ENCODE data around the gene ACOXL. TPM values are rescaled to one million over a fixed set of nuclear protein-coding genes. Genes with fewer than 3 reads are reported as not detected.

The ACOXL gene
- total RNA-seq, 2 donors from 2014 or later = 11.7 to 12.3 TPM

DNA sequence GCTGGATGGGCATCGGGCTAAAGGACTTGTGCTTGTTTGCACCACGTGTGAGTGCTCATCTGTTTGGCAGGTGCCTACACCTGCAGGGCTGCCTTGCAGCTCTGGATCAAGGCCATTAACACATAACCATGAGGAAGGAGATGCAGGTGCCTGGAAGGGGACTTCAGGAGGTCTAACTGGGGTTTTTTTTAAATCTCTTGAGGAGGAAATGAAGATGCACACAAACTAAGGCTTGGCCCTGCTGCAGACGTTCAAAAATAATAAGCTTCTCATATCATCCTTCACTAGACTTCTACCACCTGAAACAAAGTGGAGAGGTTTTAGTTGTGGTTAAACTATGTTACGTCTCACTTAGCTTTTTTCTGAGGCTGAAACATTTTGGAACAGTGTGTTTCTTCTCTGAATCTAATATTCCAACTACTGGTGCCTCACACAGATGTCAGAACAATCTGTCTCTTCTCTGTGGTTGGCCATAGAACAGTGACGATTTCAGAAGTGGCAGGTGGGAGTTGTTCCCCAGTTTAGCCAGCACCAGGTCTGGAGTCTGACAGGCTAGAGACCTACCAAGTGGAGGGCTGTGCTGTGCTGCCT, 424.8 kb downstream of the ACOXL start:
- peaks cover 35% of the 10 kb centered on the region for H3K36me3 ChIP-seq (ENCODE audit: control insufficient read depth, insufficient read depth, low read length)
- Mint-ChIP-seq H3K4me3 (no peak overlapping the region), H3K36me3 (ENCODE audit: low read depth) (peaks cover 56% of the 10 kb centered on the region), H3K9me3 (no peaks in the 10 kb centered on the region), H3K4me1 (peaks cover 32% of the 10 kb centered on the region), H3K27me3 (ENCODE audit: insufficient read depth) (no peaks in the 10 kb centered on the region), H3K27ac (no peak overlapping the region)
- H3K27ac ChIP-seq (ENCODE audit: low read depth, low read length) = no peak overlapping the region
- no peak overlapping the region for H3K9ac ChIP-seq (ENCODE audit: extremely low read depth, low read length, poor library complexity, severe bottlenecking)
- H3K4me1 ChIP-seq (ENCODE audit: control insufficient read depth, insufficient read depth, low read length) = peaks cover 5% of the 10 kb centered on the region
- no peaks in the 10 kb centered on the region for H3K27me3 ChIP-seq (ENCODE audit: control insufficient read depth, insufficient read depth, low read length, poor library complexity, severe bottlenecking)
- H3K4me3 ChIP-seq (ENCODE audit: low read length) = no peak overlapping the region
- TF ChIP-seq, protein P1, sequence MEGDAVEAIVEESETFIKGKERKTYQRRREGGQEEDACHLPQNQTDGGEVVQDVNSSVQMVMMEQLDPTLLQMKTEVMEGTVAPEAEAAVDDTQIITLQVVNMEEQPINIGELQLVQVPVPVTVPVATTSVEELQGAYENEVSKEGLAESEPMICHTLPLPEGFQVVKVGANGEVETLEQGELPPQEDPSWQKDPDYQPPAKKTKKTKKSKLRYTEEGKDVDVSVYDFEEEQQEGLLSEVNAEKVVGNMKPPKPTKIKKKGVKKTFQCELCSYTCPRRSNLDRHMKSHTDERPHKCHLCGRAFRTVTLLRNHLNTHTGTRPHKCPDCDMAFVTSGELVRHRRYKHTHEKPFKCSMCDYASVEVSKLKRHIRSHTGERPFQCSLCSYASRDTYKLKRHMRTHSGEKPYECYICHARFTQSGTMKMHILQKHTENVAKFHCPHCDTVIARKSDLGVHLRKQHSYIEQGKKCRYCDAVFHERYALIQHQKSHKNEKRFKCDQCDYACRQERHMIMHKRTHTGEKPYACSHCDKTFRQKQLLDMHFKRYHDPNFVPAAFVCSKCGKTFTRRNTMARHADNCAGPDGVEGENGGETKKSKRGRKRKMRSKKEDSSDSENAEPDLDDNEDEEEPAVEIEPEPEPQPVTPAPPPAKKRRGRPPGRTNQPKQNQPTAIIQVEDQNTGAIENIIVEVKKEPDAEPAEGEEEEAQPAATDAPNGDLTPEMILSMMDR (conservative IDR thresholded peaks at IDR 0.05) = no peak
- DNase-seq = no peak
- 91% methylated on average over 5 of the region's 5 CpGs; no CpG with 5 or more reads in 1 of the 2 experiments for WGBS, 2 experiments (ENCODE audit: insufficient coverage in 1 of 2, insufficient read length in 1 of 2)
- H3K9me3 ChIP-seq (ENCODE audit: control insufficient read depth, low read length) = no peaks in the 10 kb centered on the region

DNA sequence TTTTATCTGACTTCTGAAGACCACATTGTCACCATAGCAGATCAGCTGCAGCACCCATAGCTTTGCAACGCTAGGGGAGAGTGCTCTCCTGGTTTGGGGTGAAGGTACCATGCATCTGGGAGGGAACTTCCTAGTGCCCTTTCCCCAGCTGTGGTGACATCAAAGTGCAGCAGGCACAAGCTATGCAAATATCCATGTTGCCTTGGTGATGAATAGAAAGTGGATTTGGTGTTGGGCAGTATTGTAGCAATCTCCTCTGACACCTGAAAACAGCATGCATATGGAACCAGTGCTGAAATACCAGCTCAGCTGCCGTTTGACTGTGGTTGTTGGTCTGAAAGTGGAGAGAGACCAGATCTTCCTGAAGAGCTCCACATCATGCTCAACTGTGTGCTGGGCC, 425.4 kb downstream of the ACOXL start:
- Mint-ChIP-seq H3K4me3 (no peak overlapping the region), H3K27me3 (ENCODE audit: insufficient read depth) (no peaks in the 10 kb centered on the region), H3K4me1 (peaks cover 39% of the 10 kb centered on the region), H3K36me3 (ENCODE audit: low read depth) (peaks cover 49% of the 10 kb centered on the region), H3K27ac (no peak overlapping the region), H3K9me3 (no peaks in the 10 kb centered on the region)
- WGBS, 2 experiments (ENCODE audit: insufficient coverage in 1 of 2, insufficient read length in 1 of 2) = 82% methylated on average over 2 of the region's 2 CpGs; no CpG with 5 or more reads in 1 of the 2 experiments
- Histone ChIP-seq H3K9ac (ENCODE audit: extremely low read depth, low read length, poor library complexity, severe bottlenecking) (no peak overlapping the region), H3K27ac (ENCODE audit: low read depth, low read length) (no peak overlapping the region), H3K9me3 (ENCODE audit: control insufficient read depth, low read length) (no peaks in the 10 kb centered on the region), H3K4me3 (ENCODE audit: low read length) (no peak overlapping the region), H3K4me1 (ENCODE audit: control insufficient read depth, insufficient read depth, low read length) (peaks cover 12% of the 10 kb centered on the region), H3K36me3 (ENCODE audit: control insufficient read depth, insufficient read depth, low read length) (peaks cover 29% of the 10 kb centered on the region), H3K27me3 (ENCODE audit: control insufficient read depth, insufficient read depth, low read length, poor library complexity, severe bottlenecking) (no peaks in the 10 kb centered on the region)
- no peak for DNase-seq
- TF ChIP-seq, protein P1 (conservative IDR thresholded peaks at IDR 0.05) = no peak

DNA sequence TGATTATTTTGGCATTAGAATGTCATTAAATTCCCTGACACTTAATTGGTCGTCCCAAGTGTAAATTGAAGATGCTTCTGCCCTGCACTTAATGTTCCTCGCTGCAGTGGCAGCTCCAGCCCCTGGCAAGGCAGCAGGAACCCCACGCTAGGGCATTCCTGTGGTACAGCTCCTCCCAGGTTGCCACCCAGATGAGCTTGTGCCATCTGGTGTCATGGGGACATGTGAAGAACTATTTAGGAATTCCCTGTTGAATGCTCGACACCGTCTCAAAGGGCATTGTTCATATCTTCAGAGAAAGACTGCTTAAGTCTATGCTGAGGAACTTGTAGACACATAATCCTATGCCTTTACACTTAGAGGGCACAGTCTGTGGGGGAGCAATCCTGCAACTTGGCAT, 427.3 kb downstream of the ACOXL start:
- Mint-ChIP-seq H3K4me3 (no peak overlapping the region), H3K36me3 (ENCODE audit: low read depth) (peaks cover 38% of the 10 kb centered on the region), H3K27me3 (ENCODE audit: insufficient read depth) (no peaks in the 10 kb centered on the region), H3K27ac (no peak overlapping the region), H3K4me1 (peaks cover 54% of the 10 kb centered on the region), H3K9me3 (no peaks in the 10 kb centered on the region)
- no peak overlapping the region for H3K27ac ChIP-seq (ENCODE audit: low read depth, low read length)
- no peaks in the 10 kb centered on the region for H3K9me3 ChIP-seq (ENCODE audit: control insufficient read depth, low read length)
- no peak overlapping the region for H3K9ac ChIP-seq (ENCODE audit: extremely low read depth, low read length, poor library complexity, severe bottlenecking)
- H3K4me1 ChIP-seq (ENCODE audit: control insufficient read depth, insufficient read depth, low read length) = peaks cover 17% of the 10 kb centered on the region
- TF ChIP-seq, protein P1 (conservative IDR thresholded peaks at IDR 0.05) = no peak
- DNase-seq = no peak
- H3K36me3 ChIP-seq (ENCODE audit: control insufficient read depth, insufficient read depth, low read length) = peaks cover 17% of the 10 kb centered on the region
- WGBS, 2 experiments (ENCODE audit: insufficient coverage in 1 of 2, insufficient read length in 1 of 2) = 80 to 86% methylated on average over 4 to 5 of the region's 5 CpGs
- no peak overlapping the region for H3K4me3 ChIP-seq (ENCODE audit: low read length)
- H3K27me3 ChIP-seq (ENCODE audit: control insufficient read depth, insufficient read depth, low read length, poor library complexity, severe bottlenecking) = no peaks in the 10 kb centered on the region
